HG03064 (cell line): ENCODE results near the gene CD46.
A peak's percentile ranks its signal among the peaks of the same experiment; 100 is the strongest.
"Not testable (repeated sequence)": the region's sequence is repeated elsewhere in the genome, so short reads cannot be mapped to it uniquely, and the experiment has no call there.

ENCODE experiments used
- ATAC-seq: cut with Tn5 transposase; IDR thresholded peaks from one replicate; pipeline ENCODE4 v1.9.1; 2021; ENCODE audit warnings: low read depth; ENCODE audit not compliant: unreplicated experiment

CD46 gene

DNA sequence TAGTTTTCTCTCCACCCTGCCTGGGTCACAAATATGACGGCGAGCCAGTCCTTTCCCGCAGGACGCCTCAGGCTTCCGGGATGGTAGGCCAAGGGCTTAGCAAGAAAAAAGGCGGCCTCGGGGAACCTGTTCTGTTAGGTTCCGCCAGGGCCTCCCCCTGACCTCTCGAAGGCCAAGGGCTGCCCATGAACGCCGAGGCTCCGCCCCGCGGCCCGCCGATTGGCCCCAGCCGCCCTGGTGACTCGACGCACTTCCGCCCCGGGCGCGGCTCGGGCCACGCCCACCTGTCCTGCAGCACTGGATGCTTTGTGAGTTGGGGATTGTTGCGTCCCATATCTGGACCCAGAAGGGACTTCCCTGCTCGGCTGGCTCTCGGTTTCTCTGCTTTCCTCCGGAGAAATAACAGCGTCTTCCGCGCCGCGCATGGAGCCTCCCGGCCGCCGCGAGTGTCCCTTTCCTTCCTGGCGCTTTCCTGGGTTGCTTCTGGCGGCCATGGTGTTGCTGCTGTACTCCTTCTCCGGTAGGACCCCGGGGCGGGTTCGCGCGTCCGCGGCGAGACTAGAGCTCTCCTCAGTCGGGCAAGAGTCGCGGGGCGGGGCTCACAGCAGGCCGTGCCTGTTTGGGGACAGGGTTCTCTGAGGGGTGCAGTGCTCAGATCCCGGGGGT lies at the start of gene CD46:
Gene CD46, plus strand, starts transcription at position 265 of the 666 bp plus-strand sequence. Its CDS starts 159 bp downstream, at position 424.
- ATAC-seq: peak; percentile 95

DNA sequence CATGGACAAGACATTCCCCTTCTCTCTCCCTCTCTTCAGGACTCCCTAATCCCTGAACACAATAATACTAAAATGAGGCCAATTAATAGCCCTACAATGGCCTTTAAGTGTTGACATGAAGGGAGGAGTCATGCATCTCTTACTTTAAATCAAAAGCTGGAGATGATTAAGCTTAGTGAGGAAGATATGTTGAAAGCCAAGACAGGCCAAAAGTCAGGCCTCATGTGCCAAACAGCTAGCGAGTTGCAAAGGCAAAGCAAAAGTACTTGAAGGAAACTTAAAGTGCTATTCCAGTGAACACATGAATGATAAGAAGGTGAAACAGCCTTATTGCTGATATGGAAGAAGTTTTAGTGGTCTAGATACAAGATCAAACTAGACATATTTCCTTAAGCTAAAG lies 49.5 kb upstream of the CD46 start:
- no peak for ATAC-seq

DNA sequence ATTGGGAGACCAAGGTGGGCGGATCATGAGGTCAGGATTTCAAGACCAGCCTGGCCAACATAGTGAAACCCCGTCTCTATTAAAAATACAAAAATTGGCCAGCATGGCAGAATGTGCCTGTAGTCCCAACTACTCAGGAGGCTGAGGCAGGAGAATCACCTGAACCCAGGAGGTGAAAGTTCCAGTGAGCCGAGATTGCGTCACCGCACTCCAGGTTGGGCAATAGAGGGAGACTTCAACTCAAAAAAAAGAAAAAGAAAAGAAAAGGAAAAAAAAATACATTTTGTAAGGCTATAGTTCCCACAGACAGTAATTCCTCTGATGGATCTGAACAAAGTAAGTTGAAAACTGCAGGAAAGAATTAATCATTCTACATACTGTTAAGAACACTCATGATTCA lies 48.1 kb upstream of the CD46 start:
- ATAC-seq: no peak

DNA sequence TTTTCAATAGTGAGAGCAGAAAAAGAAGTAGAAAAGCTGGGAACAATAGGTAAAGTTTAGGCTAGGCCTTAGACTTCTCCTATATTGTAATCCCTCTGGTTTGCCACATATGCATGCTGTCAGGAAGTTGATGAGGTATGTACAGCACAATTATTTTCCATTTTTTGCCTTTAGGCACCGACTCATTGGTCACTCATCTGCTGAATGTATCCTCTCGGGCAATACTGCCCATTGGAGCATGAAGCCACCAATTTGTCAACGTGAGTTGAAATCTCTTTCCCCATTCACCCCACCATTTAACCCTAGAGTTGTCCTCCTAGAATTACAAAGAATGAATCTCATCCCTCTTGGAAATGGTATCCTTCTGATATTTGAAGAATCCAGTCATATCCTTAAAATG lies 43.9 kb upstream of the CD46 start:
- not testable (repeated sequence) for ATAC-seq

DNA sequence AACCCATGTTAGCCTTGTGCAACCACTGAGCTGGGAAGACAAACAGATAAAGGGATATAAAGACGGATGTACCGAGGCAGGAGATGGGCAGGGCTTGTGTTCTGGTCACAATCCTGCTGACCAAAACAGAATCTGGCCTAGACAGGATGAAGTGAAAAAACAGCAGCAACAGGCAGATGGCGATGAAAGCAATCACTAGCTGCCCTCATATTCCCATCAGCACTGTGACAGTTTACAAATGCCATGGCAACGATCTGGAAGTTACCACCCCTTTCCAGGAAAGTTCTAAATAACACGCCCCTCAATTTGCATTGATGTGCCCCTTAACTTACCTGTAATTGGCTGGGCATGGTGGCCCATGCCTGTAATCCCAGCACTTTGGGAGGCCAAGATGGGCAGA lies 40.6 kb upstream of the CD46 start:
- ATAC-seq: no peak

DNA sequence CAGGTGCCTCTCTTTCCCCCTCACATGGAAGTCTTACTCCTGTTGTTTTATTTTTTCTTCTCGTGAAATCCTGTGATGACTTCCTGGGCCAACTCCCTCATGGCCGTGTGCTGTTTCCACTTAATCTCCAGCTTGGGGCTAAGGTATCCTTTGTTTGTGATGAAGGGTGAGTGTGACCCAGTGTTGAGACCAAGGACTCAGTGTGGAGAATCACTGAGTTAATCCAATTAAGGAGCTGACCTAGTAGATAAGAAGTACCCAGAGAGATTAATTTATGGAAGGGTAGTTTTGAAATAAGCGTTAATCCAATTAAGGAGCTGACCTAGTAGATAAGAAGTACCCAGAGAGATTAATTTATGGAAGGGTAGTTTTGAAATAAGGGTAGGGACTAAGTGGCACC lies 39.2 kb upstream of the CD46 start:
- ATAC-seq: not testable (repeated sequence)

DNA sequence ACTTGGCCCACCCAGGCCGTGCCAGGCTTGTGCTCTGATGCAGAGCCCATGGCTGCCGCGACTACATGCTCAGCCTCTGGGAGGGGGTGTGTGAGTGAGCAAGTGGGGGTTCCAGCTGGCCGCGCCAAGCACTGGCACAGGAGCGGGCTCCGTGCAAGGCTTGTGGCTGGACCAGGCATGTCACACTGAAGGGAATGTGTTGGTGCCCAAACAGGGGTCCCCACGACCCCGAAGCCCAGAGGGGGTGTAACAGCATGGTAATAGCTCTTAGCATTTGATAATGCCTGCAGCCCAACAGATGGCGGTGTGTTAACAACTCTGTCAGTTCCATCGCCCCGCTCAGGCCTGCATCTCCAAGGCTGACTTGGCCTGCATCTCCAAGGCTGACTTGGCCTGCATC lies 38.3 kb upstream of the CD46 start:
- no peak for ATAC-seq

DNA sequence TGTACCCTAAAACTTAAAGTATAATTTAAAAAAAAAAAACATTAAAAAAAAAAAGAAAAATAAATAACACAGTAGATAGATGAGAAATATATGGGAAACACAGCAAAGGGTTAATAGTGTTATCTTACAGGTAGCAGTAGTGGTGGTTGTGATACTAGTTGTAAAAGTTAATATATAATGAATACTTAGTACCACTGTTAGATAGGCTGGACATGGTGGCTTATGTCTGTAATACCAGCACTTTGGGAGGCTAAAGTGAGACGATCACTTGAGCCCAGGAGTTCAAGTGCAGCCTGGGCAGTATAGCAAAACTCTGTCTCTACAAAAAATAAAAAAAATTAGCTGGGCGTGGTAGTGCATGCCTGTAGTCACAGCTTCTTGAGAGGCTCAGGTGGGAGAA lies 32.6 kb upstream of the CD46 start:
- ATAC-seq: no peak

DNA sequence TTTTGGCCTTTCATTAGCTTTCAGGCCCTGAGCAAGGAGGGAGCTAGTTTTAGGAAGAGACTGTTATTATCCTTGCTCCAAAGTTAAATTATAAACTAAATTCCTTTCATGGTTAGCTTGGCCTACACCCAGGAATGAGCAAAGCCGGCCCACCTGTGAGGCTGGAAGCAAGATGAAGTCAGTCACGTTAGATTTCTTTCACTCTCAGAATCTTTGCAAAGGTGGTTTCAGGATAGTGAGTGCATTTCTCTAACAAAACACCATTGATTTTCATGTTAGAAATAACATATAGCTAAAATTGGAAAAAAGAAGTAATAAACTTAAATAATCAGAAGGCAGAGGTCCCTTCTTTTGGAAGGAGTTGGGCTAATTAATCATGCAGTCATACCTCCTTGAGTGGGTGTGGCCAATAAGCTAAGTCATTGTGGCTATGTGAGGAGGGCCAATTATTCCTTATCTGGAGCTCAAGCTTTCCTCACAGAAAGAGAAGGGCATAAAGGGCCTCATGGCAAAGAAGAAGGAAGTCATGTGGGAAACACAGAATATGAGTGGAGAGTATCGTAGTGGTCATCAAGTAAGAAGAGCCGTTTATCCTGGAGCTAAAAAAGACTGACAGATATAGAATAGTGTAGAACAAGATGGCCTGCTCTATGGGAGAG lies 23.5 kb upstream of the CD46 start:
- ATAC-seq: not testable (repeated sequence)

DNA sequence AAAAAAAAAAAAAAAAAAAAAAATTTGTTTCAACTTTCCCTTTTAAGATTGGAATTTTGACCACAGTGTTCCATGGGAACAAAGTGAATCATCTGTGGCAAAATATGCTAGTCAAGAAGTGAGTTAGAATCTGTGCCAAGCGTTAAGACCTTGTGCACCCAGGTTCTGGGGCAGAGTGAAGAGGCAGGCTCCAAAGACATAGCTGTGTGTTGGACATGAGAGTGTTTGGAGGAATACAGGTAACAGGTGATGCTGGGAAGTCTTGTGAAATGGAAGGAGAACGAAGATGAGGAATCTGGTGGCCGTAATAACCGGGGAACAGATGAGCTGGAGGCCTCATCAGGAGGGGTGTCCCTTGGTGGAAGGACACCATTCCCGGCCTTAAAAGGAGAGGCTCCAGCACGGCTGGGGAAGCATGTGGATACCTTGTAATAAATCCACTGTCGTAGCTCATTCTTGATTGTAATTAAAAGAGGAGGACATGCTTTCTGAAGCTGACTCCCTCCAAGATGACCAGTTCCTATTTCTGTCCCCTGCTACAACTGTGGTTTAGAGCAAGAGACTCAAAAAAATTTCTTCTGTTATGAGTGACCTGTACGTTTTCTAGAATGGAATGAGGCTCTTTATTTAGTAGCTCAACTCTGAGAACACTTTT lies 14.2 kb upstream of the CD46 start:
- not testable (repeated sequence) for ATAC-seq

DNA sequence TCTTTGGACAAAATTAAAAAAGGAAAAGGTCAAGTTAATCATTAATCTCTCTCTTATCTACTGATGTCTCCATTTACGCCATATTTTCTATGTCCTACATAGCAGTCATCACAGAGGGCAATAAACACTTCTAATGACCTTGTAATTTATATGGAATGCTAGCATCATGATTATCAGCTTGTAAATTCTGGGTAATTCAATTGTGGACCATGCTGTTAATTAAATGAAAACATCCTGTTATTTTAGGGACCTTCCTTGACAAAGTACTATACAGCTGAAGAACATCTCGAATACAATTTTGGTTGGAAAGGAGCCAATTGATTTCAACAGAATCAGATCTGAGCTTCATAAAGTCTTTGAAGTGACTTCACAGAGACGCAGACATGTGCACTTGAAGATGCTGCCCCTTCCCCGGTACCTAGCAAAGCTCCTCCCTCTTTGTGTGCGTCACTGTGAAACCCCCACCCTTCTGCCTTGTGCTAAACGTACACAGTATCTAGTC lies 13.6 kb upstream of the CD46 start:
- ATAC-seq: not testable (repeated sequence)

DNA sequence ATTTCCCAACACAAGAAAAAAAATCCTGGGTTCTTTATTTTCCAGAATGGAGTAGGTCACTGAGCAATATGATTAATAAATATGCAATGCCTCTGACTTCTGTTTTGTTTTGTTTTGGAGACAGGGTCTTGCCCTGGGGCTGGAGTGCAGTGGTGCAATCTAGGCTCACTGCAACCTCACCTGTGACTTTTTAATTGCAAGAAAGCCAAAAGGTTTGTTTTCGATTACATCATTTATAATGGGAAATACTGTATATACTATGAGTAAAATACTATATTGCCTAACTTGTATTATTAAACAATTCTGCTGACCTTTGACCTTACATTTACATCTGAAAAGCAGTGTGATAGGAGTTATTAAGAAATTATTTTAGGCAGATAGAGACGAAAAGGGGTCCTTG lies 11.6 kb upstream of the CD46 start:
- no peak for ATAC-seq

DNA sequence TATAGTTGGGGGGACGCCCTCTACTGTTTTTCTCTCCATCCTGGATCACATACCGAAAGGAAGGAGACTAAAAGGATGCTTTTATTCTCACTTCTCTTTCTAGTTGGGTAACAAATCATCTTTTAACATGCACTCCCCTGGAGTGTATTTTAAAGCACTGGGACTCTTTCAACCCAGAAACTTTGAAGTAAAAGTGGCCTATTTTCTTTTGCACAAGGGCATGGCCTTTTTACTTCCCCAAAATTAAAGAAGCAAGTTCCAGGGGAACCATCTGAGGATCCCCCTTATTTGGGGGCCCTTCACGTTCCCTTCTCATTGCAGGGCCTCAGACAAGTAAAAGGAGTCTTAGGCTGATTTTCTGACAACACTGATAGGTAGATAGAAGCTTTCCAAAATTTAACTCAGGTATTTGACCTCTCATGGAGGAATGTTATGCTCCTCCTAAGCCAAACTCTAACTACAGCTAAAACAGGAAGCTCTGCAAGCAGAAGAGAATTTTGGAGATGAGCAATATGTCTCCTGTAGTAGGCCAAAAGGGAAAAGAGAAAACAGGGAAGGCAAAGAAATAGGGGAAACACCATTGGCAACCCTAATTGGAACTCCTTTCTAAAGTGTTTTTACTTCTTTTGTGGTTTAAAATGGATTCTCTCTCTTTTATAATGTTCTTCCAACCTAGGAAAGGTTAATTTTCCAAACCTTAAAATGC lies 8.9 kb upstream of the CD46 start:
- no peak for ATAC-seq

DNA sequence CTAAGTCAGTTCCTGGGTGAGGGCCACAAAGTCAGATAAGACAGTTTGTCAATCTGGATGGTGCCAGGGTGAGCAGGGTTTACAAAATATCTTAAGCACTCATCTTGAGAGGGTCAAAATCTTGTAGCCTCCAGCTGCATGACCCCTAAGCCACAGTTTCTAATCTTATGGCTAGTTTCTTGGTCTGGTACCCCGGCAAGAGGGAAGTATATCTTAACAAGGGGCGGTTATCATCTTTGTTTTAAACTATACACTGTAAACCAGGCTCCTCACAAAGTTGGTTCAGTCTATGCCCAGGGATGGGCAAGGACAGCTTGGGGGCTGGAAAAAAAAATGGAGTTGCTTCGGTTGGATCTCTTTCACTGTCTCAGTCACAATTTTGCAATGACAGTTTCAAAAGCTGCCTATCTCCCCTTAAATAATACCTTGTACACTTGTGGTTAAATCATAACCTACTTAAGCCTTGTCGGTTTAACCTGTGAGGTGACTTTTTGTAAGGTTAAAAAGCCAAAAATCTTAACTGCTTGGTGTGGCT lies 7.8 kb upstream of the CD46 start:
- ATAC-seq: no peak

DNA sequence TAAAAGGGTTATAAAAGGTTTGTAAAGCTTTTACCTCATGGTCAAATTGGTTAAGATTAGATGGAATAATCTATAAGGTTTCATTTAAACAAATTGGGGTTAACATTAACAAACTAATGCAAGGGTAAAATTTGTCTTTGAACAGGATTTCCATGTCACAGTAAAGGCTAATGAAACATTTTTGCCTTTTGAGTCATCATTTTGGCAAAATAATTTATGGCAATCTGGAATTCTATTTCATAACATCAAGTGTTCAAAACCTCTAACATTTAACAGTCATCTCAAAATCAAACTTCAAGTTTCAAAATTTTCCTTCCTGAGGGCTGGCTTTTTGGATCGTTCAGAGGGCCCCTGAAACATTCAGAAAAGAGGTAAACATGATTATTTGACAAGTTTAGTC lies 6.6 kb upstream of the CD46 start:
- ATAC-seq: no peak

DNA sequence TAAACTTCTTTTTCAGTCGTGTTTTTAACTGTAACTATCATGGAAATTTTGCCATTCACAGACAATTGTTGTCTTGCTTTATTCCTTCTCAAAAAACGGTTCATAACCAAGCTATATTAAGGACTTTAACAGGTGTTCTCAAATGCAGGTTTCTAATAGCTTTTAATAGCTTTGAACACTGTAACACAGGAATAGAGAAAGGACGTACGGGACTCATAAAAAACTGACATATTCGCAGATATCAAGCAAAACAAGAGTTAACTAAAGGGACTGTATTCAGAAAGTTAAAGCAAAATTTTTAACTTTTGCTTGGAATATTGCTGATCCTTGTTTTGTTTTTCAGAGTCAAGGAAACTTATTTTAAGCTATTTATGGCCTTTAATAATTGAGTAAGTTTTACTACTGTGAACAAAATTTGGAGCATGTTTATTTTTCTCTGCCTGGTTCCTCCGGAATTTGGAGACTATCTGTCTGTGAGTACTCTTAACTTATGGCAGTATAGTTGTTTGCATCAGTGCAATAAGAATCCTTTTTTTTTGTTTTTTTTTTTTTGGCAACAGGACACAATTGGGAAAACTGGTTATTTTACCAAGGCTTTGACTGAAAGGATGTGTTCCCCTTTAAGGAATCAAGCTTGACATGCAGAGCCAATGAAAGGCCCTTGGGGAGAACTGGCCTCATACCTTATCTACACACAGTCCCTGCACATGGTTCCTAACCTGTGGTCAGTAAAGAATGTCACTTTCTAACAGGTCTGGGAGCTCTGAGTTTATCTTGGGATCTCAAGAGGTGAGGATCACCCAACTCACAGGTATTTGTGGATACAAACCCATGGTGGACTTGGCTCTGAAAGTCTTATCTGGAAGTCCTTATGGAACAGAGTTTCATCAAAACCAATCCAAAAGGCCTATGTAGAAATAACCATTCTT lies 5.8 kb upstream of the CD46 start:
- no peak for ATAC-seq

DNA sequence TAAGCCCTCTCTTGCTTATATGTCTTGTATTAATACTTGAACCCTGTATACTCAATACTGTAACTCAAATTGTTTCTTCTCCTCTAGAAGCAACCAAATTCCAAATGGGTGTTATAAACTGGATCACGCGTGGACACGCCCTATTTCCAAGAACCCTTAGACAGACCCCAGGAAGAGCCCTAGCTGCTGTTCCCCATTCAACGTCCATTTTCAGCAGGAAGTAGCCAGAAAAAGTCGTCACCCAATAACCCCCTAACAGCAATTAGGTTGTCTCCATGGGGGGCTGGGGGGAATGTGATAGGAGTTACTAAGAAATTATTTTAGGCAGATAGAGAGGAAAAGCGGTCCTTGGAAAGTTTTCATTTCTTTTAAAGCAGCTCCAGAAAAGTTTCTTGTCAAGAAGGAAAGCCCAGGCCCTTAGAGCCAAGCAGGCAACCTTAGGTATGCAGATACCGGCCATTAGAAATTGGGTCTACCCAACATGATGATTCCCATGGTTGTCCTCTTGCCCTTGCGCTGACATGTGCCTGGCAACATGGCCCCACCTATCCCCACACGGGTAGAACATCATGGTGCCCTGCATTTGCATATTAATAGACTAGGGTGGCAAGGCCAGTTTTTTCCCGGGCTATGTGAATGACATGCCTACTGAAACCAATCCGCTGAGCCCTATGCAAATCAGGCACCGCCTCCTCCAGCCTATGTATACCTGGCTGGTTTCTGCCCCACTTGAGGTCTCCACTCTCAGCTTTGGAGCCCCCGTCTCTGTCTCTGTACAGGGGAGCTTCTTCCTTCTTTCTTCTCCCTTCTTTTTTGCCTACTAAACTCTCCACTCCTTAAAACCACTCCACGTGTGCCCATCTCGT lies 4.0 kb upstream of the CD46 start:
- no peak for ATAC-seq

DNA sequence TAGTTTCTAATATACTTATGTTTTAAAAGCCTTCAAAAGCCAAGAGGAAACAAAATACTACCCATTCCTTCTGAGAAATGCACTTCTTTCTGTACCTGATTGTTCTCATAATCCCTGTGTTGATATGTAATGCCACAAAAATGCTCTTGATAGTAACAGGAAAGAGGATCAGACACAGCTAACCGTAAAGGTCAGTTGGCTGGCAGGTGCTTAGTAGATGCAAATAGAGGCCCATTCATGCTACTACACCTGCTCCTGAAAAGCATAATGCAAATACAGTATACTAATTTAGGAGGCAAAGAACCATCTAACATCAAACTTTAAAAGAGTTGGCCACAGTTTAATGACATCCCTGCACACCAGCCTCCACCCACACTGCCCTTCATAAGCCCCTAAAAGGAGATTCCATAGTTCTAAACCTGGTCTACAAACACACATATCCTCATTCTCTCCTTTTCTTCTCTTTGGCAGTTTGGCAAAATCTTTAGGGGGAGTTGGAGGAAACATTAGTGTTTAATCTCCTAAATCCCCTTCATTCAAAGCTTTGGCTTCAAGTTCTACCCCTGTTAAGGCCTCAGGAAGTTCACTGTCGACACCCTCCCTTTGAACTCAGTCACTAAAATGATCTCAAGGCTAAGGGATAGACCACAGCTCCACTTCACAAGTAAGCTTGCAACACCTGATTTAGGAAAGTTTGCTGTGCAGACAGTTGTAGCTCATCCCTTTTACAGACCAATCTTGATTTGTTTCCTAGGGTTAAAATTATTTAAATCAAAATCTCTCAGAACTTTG lies 2.9 kb upstream of the CD46 start:
- no peak for ATAC-seq
